ENCODE results near the gene SLC35G4.
A peak's percentile ranks its signal among the peaks of the same experiment; 100 is the strongest.

The SLC35G4 gene

DNA sequence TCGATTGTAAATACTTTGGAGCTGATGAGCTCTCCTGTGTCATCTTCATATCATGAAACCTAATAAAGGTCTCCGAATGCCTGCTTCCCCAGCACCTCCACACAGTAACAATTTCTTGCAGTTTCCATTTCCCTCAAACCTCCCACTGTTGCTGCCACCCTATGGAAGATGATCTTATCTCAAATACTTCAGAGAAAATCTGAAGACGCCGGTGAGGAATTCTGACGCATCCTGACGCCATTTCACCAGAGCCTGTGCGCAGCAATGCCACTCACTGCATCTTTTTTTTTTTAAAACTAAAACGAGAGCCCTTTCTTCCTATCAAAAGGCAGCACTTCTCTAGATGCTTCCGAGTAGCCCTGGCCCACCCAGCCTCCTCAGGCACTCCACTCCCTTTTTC lies 47.8 kb downstream of the SLC35G4 start:
- no peak overlapping the region for H3K9ac ChIP-seq (ENCODE audit: low read depth, low read length, poor library complexity)
- no peak overlapping the region for H2BK15ac ChIP-seq (ENCODE audit: low read length)
- H2BK120ac ChIP-seq (ENCODE audit: low read depth, low read length), result no peak overlapping the region
- no peak overlapping the region for H3K27ac ChIP-seq (replicated peaks; ENCODE audit: low read length)
- WGBS, 2 donors (ENCODE audit: extremely low coverage in 2 of 2, insufficient read length in 2 of 2, insufficient replicate concordance in 1 of 2), result no CpG with 5 or more reads among the region's 9 CpGs
- H2BK12ac ChIP-seq (ENCODE audit: low read length), result no peak overlapping the region
- H4K8ac ChIP-seq (ENCODE audit: low read depth, low read length), result no peak overlapping the region
- no peak overlapping the region for H3K18ac ChIP-seq (ENCODE audit: low read length)
- H3K4me3 ChIP-seq (ENCODE audit: low read length in 2 of 2), result no peak overlapping the region
- H3K27me3 ChIP-seq (ENCODE audit: control insufficient read depth in 3 of 3, insufficient read depth in 3 of 3, low read depth in 1 of 3, low read length in 3 of 3), result peaks cover 0 to 31% (median 4%) of the 10 kb centered on the region in 3 experiments
- H3K4ac ChIP-seq (ENCODE audit: low read length), result no peak overlapping the region
- DNase-seq (ENCODE audit: low spot score), result no peak
- no peak overlapping the region for H3K4me2 ChIP-seq (ENCODE audit: insufficient read depth, low read length, poor library complexity, severe bottlenecking)
- no peak overlapping the region for H2AK5ac ChIP-seq (ENCODE audit: low read depth, low read length)
- H2BK5ac ChIP-seq (ENCODE audit: low read length), result no peak overlapping the region
- H4K91ac ChIP-seq (ENCODE audit: low read depth, low read length, poor library complexity), result no peak overlapping the region
- H3K23ac ChIP-seq (ENCODE audit: low read depth, low read length, poor library complexity), result no peak overlapping the region
- H2AFZ ChIP-seq (ENCODE audit: low read length), result no peak overlapping the region
- H3K14ac ChIP-seq (ENCODE audit: low read length), result no peak overlapping the region
- H3K4me1 ChIP-seq (ENCODE audit: control insufficient read depth in 2 of 2, insufficient read depth in 1 of 2, low read depth in 1 of 2, low read length in 2 of 2), result no peaks in the 10 kb centered on the region
- no peaks in the 10 kb centered on the region for H3K9me3 ChIP-seq (replicated peaks in 1 of 2; ENCODE audit: control insufficient read depth in 2 of 2, insufficient read depth in 1 of 2, low read depth in 1 of 2, low read length in 2 of 2)
- no peaks in the 10 kb centered on the region for H3K36me3 ChIP-seq (replicated peaks in 1 of 2; ENCODE audit: control insufficient read depth in 2 of 2, insufficient read depth in 2 of 2, low read length in 2 of 2)
- H3K79me1 ChIP-seq (ENCODE audit: low read depth, low read length), result no peaks in the 10 kb centered on the region

DNA sequence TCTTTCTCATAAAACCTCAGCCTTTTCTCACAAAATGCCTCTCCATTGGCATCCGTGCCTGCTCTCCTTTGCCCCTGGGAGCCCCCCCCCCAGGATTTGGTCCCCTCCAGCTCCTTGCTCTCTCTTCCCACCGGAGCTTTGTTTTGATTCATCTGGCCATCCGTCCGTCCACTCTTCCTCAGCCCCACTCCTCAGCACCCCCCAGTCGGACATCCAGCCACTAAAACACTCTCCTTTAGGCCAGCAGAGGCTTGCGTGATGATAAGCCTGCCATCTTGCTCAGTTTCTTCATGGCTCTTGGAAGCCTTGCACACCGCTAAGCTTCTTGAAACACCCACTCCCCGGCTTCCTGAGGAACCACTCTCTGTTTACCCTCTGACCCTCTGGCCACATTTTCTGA lies 48.2 kb downstream of the SLC35G4 start:
- no peak overlapping the region for H2BK15ac ChIP-seq (ENCODE audit: low read length)
- no peak for DNase-seq (ENCODE audit: low spot score)
- H3K14ac ChIP-seq (ENCODE audit: low read length), result no peak overlapping the region
- H3K9ac ChIP-seq (ENCODE audit: low read depth, low read length, poor library complexity), result no peak overlapping the region
- H3K4ac ChIP-seq (ENCODE audit: low read length), result no peak overlapping the region
- H3K36me3 ChIP-seq (replicated peaks in 1 of 2; ENCODE audit: control insufficient read depth in 2 of 2, insufficient read depth in 2 of 2, low read length in 2 of 2), result no peaks in the 10 kb centered on the region
- no peaks in the 10 kb centered on the region for H3K4me1 ChIP-seq (ENCODE audit: control insufficient read depth in 2 of 2, insufficient read depth in 1 of 2, low read depth in 1 of 2, low read length in 2 of 2)
- H4K8ac ChIP-seq (ENCODE audit: low read depth, low read length), result no peak overlapping the region
- H2AK5ac ChIP-seq (ENCODE audit: low read depth, low read length), result no peak overlapping the region
- no peak overlapping the region for H3K18ac ChIP-seq (ENCODE audit: low read length)
- H3K4me3 ChIP-seq (ENCODE audit: low read length in 2 of 2), result no peak overlapping the region
- H3K79me1 ChIP-seq (ENCODE audit: low read depth, low read length), result no peaks in the 10 kb centered on the region
- no peak overlapping the region for H3K4me2 ChIP-seq (ENCODE audit: insufficient read depth, low read length, poor library complexity, severe bottlenecking)
- H3K9me3 ChIP-seq (replicated peaks in 1 of 2; ENCODE audit: control insufficient read depth in 2 of 2, insufficient read depth in 1 of 2, low read depth in 1 of 2, low read length in 2 of 2), result no peaks in the 10 kb centered on the region
- no peak overlapping the region for H4K91ac ChIP-seq (ENCODE audit: low read depth, low read length, poor library complexity)
- H2BK12ac ChIP-seq (ENCODE audit: low read length), result no peak overlapping the region
- H3K27me3 ChIP-seq (ENCODE audit: control insufficient read depth in 3 of 3, insufficient read depth in 3 of 3, low read depth in 1 of 3, low read length in 3 of 3), result peaks cover 0 to 31% (median 4%) of the 10 kb centered on the region in 3 experiments
- H2BK5ac ChIP-seq (ENCODE audit: low read length), result no peak overlapping the region
- no CpG with 5 or more reads among the region's 8 CpGs for WGBS, 2 donors (ENCODE audit: extremely low coverage in 2 of 2, insufficient read length in 2 of 2, insufficient replicate concordance in 1 of 2)
- H3K27ac ChIP-seq (replicated peaks; ENCODE audit: low read length), result no peak overlapping the region
- no peak overlapping the region for H2AFZ ChIP-seq (ENCODE audit: low read length)
- H3K23ac ChIP-seq (ENCODE audit: low read depth, low read length, poor library complexity), result no peak overlapping the region
- H2BK120ac ChIP-seq (ENCODE audit: low read depth, low read length), result no peak overlapping the region

DNA sequence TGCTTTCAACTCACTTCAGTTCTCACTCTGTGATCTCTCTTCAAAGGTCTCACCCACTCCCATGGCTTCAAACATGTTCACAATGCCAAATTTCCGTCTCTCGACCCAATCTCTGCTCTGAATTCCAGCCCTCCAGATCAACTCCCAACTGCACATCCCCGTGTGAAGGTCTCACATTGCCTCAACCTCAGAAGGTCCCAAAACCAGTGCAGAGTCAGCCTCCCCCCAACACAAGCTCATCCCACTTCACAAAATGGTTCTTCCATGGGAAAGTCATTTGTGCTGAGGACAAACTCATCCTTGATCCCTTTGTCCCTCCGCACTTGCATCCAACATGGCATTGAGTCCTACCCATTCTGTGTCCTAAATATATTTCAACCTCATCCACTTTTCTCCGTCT lies 48.6 kb downstream of the SLC35G4 start:
- peaks cover 0 to 31% (median 4%) of the 10 kb centered on the region in 3 experiments for H3K27me3 ChIP-seq (ENCODE audit: control insufficient read depth in 3 of 3, insufficient read depth in 3 of 3, low read depth in 1 of 3, low read length in 3 of 3)
- 100% methylated on average over 1 of the region's 5 CpGs; no CpG with 5 or more reads in 1 of the 2 donors for WGBS, 2 donors (ENCODE audit: extremely low coverage in 2 of 2, insufficient read length in 2 of 2, insufficient replicate concordance in 1 of 2)
- H3K9ac ChIP-seq (ENCODE audit: low read depth, low read length, poor library complexity), result no peak overlapping the region

DNA sequence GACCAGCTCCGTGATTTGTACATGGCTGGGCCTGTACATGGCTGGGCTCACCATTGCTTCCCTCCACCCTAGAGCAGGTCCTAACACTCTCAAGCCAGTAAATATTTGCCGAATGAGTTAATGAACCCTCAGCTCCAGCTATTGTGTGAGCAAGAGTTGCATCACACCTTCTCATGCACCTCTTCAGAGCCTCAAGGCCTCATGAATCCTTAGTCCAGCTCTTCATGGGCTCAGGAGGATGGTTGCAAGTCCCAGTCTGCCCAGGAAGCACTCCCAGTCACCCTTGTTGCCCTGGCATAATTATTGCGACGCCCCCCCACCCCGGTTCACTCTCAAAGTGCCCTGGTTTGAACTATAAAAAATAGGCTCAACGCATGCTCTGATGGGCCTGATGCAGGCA lies 49.6 kb downstream of the SLC35G4 start:
- DNase-seq (ENCODE audit: low spot score), result no peak
- no peak overlapping the region for H4K91ac ChIP-seq (ENCODE audit: low read depth, low read length, poor library complexity)
- H3K18ac ChIP-seq (ENCODE audit: low read length), result no peak overlapping the region
- H2BK5ac ChIP-seq (ENCODE audit: low read length), result no peak overlapping the region
- H2BK12ac ChIP-seq (ENCODE audit: low read length), result no peak overlapping the region
- H3K9me3 ChIP-seq (replicated peaks in 1 of 2; ENCODE audit: control insufficient read depth in 2 of 2, insufficient read depth in 1 of 2, low read depth in 1 of 2, low read length in 2 of 2), result no peaks in the 10 kb centered on the region
- H3K36me3 ChIP-seq (replicated peaks in 1 of 2; ENCODE audit: control insufficient read depth in 2 of 2, insufficient read depth in 2 of 2, low read length in 2 of 2), result no peaks in the 10 kb centered on the region
- H3K27ac ChIP-seq (replicated peaks; ENCODE audit: low read length), result no peak overlapping the region
- no peak overlapping the region for H3K23ac ChIP-seq (ENCODE audit: low read depth, low read length, poor library complexity)
- H2BK120ac ChIP-seq (ENCODE audit: low read depth, low read length), result no peak overlapping the region
- no peak overlapping the region for H3K14ac ChIP-seq (ENCODE audit: low read length)
- WGBS, 2 donors (ENCODE audit: extremely low coverage in 2 of 2, insufficient read length in 2 of 2, insufficient replicate concordance in 1 of 2), result no CpG with 5 or more reads among the region's 6 CpGs
- H3K4ac ChIP-seq (ENCODE audit: low read length), result no peak overlapping the region
- no peak overlapping the region for H2AFZ ChIP-seq (ENCODE audit: low read length)
- peak overlapping the region in 1 of 2 donors; percentile 28 for H3K4me3 ChIP-seq (ENCODE audit: low read length in 2 of 2)
- H3K4me2 ChIP-seq (ENCODE audit: insufficient read depth, low read length, poor library complexity, severe bottlenecking), result no peak overlapping the region
- no peaks in the 10 kb centered on the region for H3K4me1 ChIP-seq (ENCODE audit: control insufficient read depth in 2 of 2, insufficient read depth in 1 of 2, low read depth in 1 of 2, low read length in 2 of 2)
- no peak overlapping the region for H3K9ac ChIP-seq (ENCODE audit: low read depth, low read length, poor library complexity)
- H3K27me3 ChIP-seq (ENCODE audit: control insufficient read depth in 3 of 3, insufficient read depth in 3 of 3, low read depth in 1 of 3, low read length in 3 of 3), result peaks cover 0 to 25% (median 4%) of the 10 kb centered on the region in 3 experiments
- no peak overlapping the region for H4K8ac ChIP-seq (ENCODE audit: low read depth, low read length)
- H3K79me1 ChIP-seq (ENCODE audit: low read depth, low read length), result no peaks in the 10 kb centered on the region
- no peak overlapping the region for H2AK5ac ChIP-seq (ENCODE audit: low read depth, low read length)
- H2BK15ac ChIP-seq (ENCODE audit: low read length), result no peak overlapping the region

More for the DNA sequence above, 48.6 kb downstream of the SLC35G4 start:
- Histone ChIP-seq H3K23ac (ENCODE audit: low read depth, low read length, poor library complexity) (no peak overlapping the region), H3K36me3 (replicated peaks in 1 of 2; ENCODE audit: control insufficient read depth in 2 of 2, insufficient read depth in 2 of 2, low read length in 2 of 2) (no peaks in the 10 kb centered on the region), H3K9me3 (replicated peaks in 1 of 2; ENCODE audit: control insufficient read depth in 2 of 2, insufficient read depth in 1 of 2, low read depth in 1 of 2, low read length in 2 of 2) (no peaks in the 10 kb centered on the region), H2BK120ac (ENCODE audit: low read depth, low read length) (no peak overlapping the region), H3K4me1 (ENCODE audit: control insufficient read depth in 2 of 2, insufficient read depth in 1 of 2, low read depth in 1 of 2, low read length in 2 of 2) (no peaks in the 10 kb centered on the region), H3K27ac (replicated peaks; ENCODE audit: low read length) (no peak overlapping the region), H2AFZ (ENCODE audit: low read length) (no peak overlapping the region), H2BK15ac (ENCODE audit: low read length) (no peak overlapping the region), H3K4me2 (ENCODE audit: insufficient read depth, low read length, poor library complexity, severe bottlenecking) (no peak overlapping the region), H3K4ac (ENCODE audit: low read length) (no peak overlapping the region), H4K8ac (ENCODE audit: low read depth, low read length) (no peak overlapping the region), H3K79me1 (ENCODE audit: low read depth, low read length) (no peaks in the 10 kb centered on the region), H3K14ac (ENCODE audit: low read length) (no peak overlapping the region), H3K18ac (ENCODE audit: low read length) (no peak overlapping the region), H2BK12ac (ENCODE audit: low read length) (no peak overlapping the region), H3K4me3 (ENCODE audit: low read length in 2 of 2) (no peak overlapping the region), H2BK5ac (ENCODE audit: low read length) (no peak overlapping the region), H2AK5ac (ENCODE audit: low read depth, low read length) (no peak overlapping the region), H4K91ac (ENCODE audit: low read depth, low read length, poor library complexity) (no peak overlapping the region)
- DNase-seq (ENCODE audit: low spot score), result no peak

All from neuronal stem cell (in vitro differentiated cells).